ENCODE data around the gene SCN2A.

Gene SCN2A

GRCh38 chr2:165239230-165239629 lies at the start of gene SCN2A:
Gene SCN2A (plus strand): TSS chr2:165239414. CDS start chr2:165295824, 56,410 bp downstream.
- peak; percentile 61 for DNase-seq (ENCODE audit: low read depth, low spot score)
- Histone ChIP-seq H3K4me1 (ENCODE audit: insufficient read depth, insufficient read length) (no peaks in the 10 kb centered on the region), H3K4me3 (ENCODE audit: insufficient read length, low read depth) (no peak within 1 kb of the TSS), H3K9me3 (ENCODE audit: insufficient read depth, low read length) (no peaks in the 10 kb centered on the region), H3K9ac (ENCODE audit: insufficient read length, low read depth) (no peak within 1 kb of the TSS), H3K36me3 (ENCODE audit: insufficient read depth, insufficient read length, low read length) (no peaks in the 10 kb centered on the region), H3K27me3 (ENCODE audit: insufficient read depth, insufficient read length) (no peaks in the 10 kb centered on the region)
- TF ChIP-seq YY1 (IDR thresholded peaks at IDR 0.05; ENCODE audit: insufficient read depth, insufficient read length) (no peak), SUZ12 (IDR thresholded peaks at IDR 0.05; ENCODE audit: extremely low read depth, insufficient read depth, insufficient read length) (no peak), ZNF274 (IDR thresholded peaks at IDR 0.05; ENCODE audit: low read depth, low read length) (no peak)

- Histone ChIP-seq H3K36me3 (ENCODE audit: insufficient read depth, insufficient read length, low read length) (no peaks in the 10 kb centered on the region), H3K9ac (ENCODE audit: insufficient read length, low read depth) (no peak overlapping the region), H3K4me3 (ENCODE audit: insufficient read length, low read depth) (no peak overlapping the region), H3K9me3 (ENCODE audit: insufficient read depth, low read length) (no peaks in the 10 kb centered on the region), H3K4me1 (ENCODE audit: insufficient read depth, insufficient read length) (no peaks in the 10 kb centered on the region), H3K27me3 (ENCODE audit: insufficient read depth, insufficient read length) (no peaks in the 10 kb centered on the region)
- no peak for DNase-seq (ENCODE audit: low read depth, low spot score)
- TF ChIP-seq YY1 (IDR thresholded peaks at IDR 0.05; ENCODE audit: insufficient read depth, insufficient read length) (no peak), ZNF274 (IDR thresholded peaks at IDR 0.05; ENCODE audit: low read depth, low read length) (no peak), SUZ12 (IDR thresholded peaks at IDR 0.05; ENCODE audit: extremely low read depth, insufficient read depth, insufficient read length) (no peak)
These were observed 48.0 kb upstream of the SCN2A start for GRCh38 chr2:165191096-165191728.

- DNase-seq (ENCODE audit: low read depth, low spot score), result no peak
- Histone ChIP-seq H3K36me3 (ENCODE audit: insufficient read depth, insufficient read length, low read length) (no peaks in the 10 kb centered on the region), H3K9me3 (ENCODE audit: insufficient read depth, low read length) (no peaks in the 10 kb centered on the region), H3K9ac (ENCODE audit: insufficient read length, low read depth) (no peak overlapping the region), H3K4me1 (ENCODE audit: insufficient read depth, insufficient read length) (no peaks in the 10 kb centered on the region), H3K27me3 (ENCODE audit: insufficient read depth, insufficient read length) (no peaks in the 10 kb centered on the region), H3K4me3 (ENCODE audit: insufficient read length, low read depth) (no peak overlapping the region)
- TF ChIP-seq ZNF274 (IDR thresholded peaks at IDR 0.05; ENCODE audit: low read depth, low read length), result no peak
- TF ChIP-seq YY1 (IDR thresholded peaks at IDR 0.05; ENCODE audit: insufficient read depth, insufficient read length), result no peak
- no peak for TF ChIP-seq SUZ12 (IDR thresholded peaks at IDR 0.05; ENCODE audit: extremely low read depth, insufficient read depth, insufficient read length)
These were observed 46.5 kb upstream of the SCN2A start for GRCh38 chr2:165192729-165193128.

- no peak for DNase-seq (ENCODE audit: low read depth, low spot score)
- Histone ChIP-seq H3K9me3 (ENCODE audit: insufficient read depth, low read length) (no peaks in the 10 kb centered on the region), H3K4me3 (ENCODE audit: insufficient read length, low read depth) (no peak overlapping the region), H3K4me1 (ENCODE audit: insufficient read depth, insufficient read length) (no peaks in the 10 kb centered on the region), H3K36me3 (ENCODE audit: insufficient read depth, insufficient read length, low read length) (no peaks in the 10 kb centered on the region), H3K27me3 (ENCODE audit: insufficient read depth, insufficient read length) (no peaks in the 10 kb centered on the region), H3K9ac (ENCODE audit: insufficient read length, low read depth) (no peak overlapping the region)
- TF ChIP-seq YY1 (IDR thresholded peaks at IDR 0.05; ENCODE audit: insufficient read depth, insufficient read length), result no peak
- TF ChIP-seq SUZ12 (IDR thresholded peaks at IDR 0.05; ENCODE audit: extremely low read depth, insufficient read depth, insufficient read length), result no peak
- no peak for TF ChIP-seq ZNF274 (IDR thresholded peaks at IDR 0.05; ENCODE audit: low read depth, low read length)
These were observed 45.9 kb upstream of the SCN2A start for GRCh38 chr2:165193178-165193777.

- Histone ChIP-seq H3K9ac (ENCODE audit: insufficient read length, low read depth) (no peak overlapping the region), H3K36me3 (ENCODE audit: insufficient read depth, insufficient read length, low read length) (no peaks in the 10 kb centered on the region), H3K4me1 (ENCODE audit: insufficient read depth, insufficient read length) (no peaks in the 10 kb centered on the region), H3K9me3 (ENCODE audit: insufficient read depth, low read length) (no peaks in the 10 kb centered on the region), H3K27me3 (ENCODE audit: insufficient read depth, insufficient read length) (no peaks in the 10 kb centered on the region), H3K4me3 (ENCODE audit: insufficient read length, low read depth) (no peak overlapping the region)
- TF ChIP-seq YY1 (IDR thresholded peaks at IDR 0.05; ENCODE audit: insufficient read depth, insufficient read length), result no peak
- TF ChIP-seq SUZ12 (IDR thresholded peaks at IDR 0.05; ENCODE audit: extremely low read depth, insufficient read depth, insufficient read length), result no peak
- no peak for TF ChIP-seq ZNF274 (IDR thresholded peaks at IDR 0.05; ENCODE audit: low read depth, low read length)
- no peak for DNase-seq (ENCODE audit: low read depth, low spot score)
These were observed 42.8 kb upstream of the SCN2A start for GRCh38 chr2:165196411-165196810.

- H3K27me3 ChIP-seq (ENCODE audit: insufficient read depth, insufficient read length), result no peaks in the 10 kb centered on the region
- H3K36me3 ChIP-seq (ENCODE audit: insufficient read depth, insufficient read length, low read length), result no peaks in the 10 kb centered on the region
- DNase-seq (ENCODE audit: low read depth, low spot score), result no peak
- no peaks in the 10 kb centered on the region for H3K9me3 ChIP-seq (ENCODE audit: insufficient read depth, low read length)
- H3K4me1 ChIP-seq (ENCODE audit: insufficient read depth, insufficient read length), result no peaks in the 10 kb centered on the region
- TF ChIP-seq ZNF274 (IDR thresholded peaks at IDR 0.05; ENCODE audit: low read depth, low read length), result no peak
- TF ChIP-seq YY1 (IDR thresholded peaks at IDR 0.05; ENCODE audit: insufficient read depth, insufficient read length), result no peak
- no peak for TF ChIP-seq SUZ12 (IDR thresholded peaks at IDR 0.05; ENCODE audit: extremely low read depth, insufficient read depth, insufficient read length)
- H3K4me3 ChIP-seq (ENCODE audit: insufficient read length, low read depth), result no peak overlapping the region
- no peak overlapping the region for H3K9ac ChIP-seq (ENCODE audit: insufficient read length, low read depth)
These were observed 41.9 kb upstream of the SCN2A start for GRCh38 chr2:165197346-165197745.

GRCh38 chr2:165198181-165198580 lies 41.0 kb upstream of the SCN2A start:
- no peak for DNase-seq (ENCODE audit: low read depth, low spot score)

More at GRCh38 chr2:165198181-165198580, 41.0 kb upstream of the SCN2A start:
- no peak overlapping the region for H3K9ac ChIP-seq (ENCODE audit: insufficient read length, low read depth)
- no peaks in the 10 kb centered on the region for H3K27me3 ChIP-seq (ENCODE audit: insufficient read depth, insufficient read length)
- no peaks in the 10 kb centered on the region for H3K9me3 ChIP-seq (ENCODE audit: insufficient read depth, low read length)
- TF ChIP-seq YY1 (IDR thresholded peaks at IDR 0.05; ENCODE audit: insufficient read depth, insufficient read length) (no peak), SUZ12 (IDR thresholded peaks at IDR 0.05; ENCODE audit: extremely low read depth, insufficient read depth, insufficient read length) (no peak), ZNF274 (IDR thresholded peaks at IDR 0.05; ENCODE audit: low read depth, low read length) (no peak)
- H3K4me1 ChIP-seq (ENCODE audit: insufficient read depth, insufficient read length), result no peaks in the 10 kb centered on the region
- no peaks in the 10 kb centered on the region for H3K36me3 ChIP-seq (ENCODE audit: insufficient read depth, insufficient read length, low read length)
- no peak overlapping the region for H3K4me3 ChIP-seq (ENCODE audit: insufficient read length, low read depth)
